Activated effector memory CD4-positive, alpha-beta T cell treated with anti-CD3 and anti-CD28 coated beads, Interleukin-2, amount 50 U/mL, for 16 hours (primary cell): ENCODE results near the gene HIBADH.

ENCODE experiments used
- DNase-seq: peaks from one replicate; pipeline ENCODE4 v3.0.0-alpha.2; 2020

HIBADH gene

DNA sequence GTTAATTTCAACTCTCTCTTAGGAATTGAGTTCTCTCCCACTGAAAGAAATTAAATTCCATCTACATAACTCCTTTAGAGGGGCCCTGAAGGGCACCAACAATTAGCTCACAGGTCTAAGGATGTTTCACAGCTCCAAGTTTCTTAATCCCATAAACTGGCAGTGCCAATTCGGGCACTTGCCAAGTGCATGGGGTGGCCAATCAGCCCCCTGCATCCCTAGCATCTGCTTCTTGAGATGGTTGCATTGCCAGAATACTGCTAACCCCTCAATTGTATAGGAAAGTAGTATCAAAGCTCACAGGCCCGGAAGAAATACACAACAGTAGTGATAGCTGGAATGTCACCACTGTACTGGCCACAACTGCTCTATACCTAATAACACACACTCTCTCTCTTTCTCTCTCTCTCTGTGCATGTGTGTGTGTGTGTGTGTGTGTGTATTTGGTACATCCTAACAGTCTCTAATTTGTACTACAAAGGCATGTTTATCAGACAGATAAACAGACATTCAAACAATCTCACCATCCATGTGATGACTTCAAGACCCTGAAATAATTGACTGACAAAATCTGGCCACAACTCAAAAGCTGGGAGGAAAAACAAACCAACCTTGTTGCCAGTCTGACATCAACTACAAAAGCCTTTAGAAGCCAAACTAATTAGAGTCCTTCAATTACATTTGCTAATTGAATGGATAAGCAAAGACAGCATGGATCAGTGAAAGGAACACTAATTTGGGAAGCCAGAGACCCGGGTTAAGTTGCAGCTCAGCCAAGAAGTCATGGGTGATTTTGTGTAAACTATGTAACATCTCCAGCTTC is 27.8 kb downstream of the HIBADH start:
- DNase-seq, result no peak

GRCh38 chr7:27633062-27633461 is 29.6 kb downstream of the HIBADH start:
- no peak for DNase-seq

DNA sequence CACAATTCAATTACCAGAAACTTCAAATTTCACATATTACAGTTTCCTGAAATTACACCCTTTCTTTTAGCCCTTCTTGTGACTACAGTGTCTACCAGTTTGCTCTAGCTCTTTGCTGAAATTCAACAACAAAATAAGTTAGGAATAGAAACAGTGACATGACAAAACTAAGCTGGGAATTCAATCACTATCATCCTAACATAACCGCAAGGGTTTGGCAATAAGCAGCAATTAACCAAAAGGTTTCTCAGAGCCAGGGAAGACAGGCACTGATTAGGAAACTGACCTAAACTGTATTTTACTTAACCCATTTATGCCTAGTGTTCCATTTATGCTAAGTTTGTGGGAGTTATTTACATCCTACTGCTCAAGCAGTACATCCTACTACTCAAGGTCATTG is 31.3 kb downstream of the HIBADH start:
- no peak for DNase-seq

- DNase-seq, result no peak
Measured at GRCh38 chr7:27627146-27627545, 35.5 kb downstream of the HIBADH start.

DNA sequence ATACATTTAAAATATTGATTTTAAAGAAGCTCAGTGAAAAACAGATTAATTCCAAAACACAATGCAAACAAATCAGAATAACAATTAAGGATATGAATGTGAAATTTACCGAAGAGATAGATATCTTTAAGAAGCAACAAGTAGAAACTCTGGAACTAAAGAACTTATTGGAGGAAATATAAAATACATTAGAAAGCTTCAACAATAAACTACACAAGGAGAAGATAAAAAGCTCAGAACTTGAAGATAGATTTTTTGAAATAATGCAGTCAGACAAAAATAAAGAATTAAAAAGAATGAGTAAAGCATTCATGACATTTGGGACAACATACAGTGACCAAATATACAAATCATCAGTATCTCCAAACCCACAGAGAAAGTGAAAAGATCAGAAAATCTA is 43.2 kb downstream of the HIBADH start:
- DNase-seq, result no peak

GRCh38 chr7:27617651-27618381 is 44.9 kb downstream of the HIBADH start:
- no peak for DNase-seq

DNA sequence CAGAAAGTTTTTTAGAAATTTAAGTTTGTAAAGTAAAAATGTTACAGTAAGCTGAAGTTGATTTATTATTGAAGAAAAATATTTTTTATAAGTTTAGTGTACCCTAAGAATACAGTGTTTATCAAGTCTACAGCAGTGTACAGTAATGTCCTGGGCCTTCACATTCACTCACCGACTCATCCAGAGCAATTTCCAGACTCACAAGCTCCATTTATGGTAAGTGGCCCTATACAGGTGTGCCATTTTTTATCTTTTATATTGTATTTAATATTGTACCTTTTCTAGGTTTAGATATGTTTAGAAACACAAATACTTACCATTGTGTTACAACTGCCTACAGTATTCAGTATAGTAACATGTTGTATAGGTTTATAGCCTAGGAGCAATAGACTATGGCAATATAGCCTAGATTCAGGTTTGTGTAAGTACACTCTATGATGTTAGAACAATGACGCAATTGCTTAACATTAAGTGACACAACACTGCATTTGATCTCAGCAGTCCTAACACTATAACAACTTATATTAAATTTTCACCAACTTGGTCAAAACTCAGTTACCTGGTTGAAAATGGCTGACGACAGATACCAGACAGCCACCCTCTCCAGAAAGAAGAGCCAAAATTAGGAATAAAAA is 45.7 kb downstream of the HIBADH start:
- DNase-seq, result no peak

DNA sequence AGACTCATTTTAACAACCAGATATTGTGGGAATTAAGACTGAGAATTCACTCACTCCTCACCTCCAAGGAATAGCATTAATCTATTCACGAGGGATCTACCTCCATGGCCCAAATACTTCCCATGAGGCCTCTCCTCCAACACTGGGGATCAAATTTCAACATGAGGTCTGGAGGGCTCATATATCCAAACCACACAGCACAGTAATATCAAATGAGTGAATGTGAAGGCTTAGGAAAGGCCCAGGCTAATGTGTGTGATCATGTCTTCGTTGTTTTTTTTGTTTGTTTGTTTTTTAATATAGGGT is 46.5 kb downstream of the HIBADH start:
- no peak for DNase-seq

DNA sequence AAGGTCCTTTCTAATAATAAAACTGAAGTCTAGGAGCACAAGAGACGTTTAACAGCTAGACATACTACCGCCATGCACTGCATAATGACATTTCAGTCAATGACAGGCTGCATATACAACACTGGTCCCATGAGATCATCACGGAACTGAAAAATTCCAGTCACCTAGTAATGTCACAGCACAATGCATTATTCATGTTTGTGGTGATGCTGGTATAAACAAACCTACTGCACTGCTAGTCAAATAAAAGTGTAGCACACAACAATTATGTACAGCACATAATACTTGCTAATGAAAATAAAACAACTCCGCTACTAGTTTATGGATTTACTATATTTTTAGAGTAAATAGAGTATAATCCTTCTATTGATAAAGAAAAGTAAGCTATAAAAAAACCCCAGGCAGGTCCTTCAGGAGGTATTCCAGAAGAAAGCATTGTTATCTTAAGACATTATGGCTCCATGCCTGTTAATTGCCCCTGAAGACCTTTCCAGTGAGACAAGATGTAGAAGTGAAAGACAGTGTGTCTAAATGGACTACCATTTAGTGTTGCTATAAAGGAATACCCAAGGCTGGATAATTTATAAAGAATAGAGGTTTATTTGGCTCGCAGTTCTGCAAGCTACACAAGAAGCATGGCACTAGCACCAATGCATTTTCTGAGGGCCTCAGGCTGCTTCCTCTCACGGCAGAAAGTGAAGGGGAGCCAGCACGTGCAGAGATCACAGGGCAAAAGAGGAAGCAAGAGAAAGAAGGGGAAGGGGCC is 47.1 kb downstream of the HIBADH start:
- DNase-seq, result no peak

DNA sequence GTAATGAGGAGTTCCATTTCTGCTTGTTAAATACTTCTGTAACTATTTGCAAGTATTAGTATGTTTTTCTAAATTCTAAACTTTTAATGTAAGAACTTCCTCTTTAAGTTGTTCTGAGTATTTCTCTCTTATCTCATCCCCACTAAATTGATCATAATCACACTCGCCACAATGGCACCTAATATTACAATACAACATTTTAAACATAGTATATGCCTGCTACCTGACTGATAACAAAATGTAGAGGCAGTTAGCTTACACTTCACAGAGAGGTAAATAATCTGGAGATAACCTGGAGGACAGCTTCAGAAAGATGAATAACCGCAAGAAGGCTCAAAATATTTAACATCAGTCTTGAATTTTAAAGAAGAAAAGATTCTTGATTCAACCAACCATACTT is 48.6 kb downstream of the HIBADH start:
- DNase-seq, result no peak

- no peak for DNase-seq
Measured at GRCh38 chr7:27611059-27611458, 51.6 kb downstream of the HIBADH start.

DNA sequence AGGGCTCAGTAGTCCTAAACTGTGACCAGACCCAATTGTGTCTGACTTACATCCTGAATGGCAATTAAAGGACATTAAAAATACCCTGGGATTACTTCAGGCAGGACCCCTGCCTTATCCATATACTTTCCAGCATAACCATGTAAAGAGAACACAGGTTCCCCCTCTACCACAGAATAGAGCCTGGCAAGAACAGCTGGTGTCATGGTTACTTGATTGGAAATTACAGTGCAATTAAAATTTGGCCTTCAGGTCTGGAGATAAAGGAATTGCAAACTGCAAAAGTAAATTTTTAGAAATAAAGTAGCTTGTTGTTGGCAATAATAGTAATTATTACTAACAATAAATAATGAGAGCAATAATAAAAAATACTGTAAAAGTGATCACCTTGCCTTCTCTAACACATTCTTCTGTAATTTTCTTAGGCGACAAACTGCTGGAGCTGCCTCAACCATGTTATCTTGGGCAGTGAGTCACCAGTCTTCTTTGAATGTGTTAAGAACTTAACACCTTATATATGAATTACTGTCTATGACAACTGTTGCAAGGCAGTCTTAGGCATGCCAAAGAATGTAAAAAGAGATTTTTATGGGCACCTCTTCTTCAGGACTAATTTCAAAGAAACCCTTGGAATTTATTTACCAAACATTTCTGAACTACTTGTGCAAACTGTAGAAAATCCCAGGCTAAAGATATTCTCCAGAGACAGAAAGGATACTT is 53.7 kb downstream of the HIBADH start:
- DNase-seq, result no peak

DNA sequence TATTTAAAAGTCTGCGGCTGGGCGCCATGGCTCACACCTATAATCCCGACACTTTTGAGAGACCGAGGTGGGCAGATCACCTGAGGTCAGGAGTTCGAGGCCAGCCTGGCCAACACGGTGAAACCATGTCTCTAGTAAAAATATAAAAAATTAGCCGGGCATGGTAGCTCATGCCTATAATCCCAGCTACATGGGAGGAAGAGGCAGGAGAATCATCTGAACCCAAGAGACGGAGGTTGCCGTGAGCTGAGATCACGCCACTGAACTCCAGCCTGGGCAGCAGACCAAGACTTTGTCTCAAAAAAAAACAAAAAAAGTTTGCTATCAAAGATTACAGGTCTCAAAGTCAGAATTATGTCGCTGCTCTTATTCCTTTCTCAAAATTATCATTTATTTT is 55.5 kb downstream of the HIBADH start:
- no peak for DNase-seq

GRCh38 chr7:27606270-27607209 is 56.1 kb downstream of the HIBADH start:
- DNase-seq, result no peak

DNA sequence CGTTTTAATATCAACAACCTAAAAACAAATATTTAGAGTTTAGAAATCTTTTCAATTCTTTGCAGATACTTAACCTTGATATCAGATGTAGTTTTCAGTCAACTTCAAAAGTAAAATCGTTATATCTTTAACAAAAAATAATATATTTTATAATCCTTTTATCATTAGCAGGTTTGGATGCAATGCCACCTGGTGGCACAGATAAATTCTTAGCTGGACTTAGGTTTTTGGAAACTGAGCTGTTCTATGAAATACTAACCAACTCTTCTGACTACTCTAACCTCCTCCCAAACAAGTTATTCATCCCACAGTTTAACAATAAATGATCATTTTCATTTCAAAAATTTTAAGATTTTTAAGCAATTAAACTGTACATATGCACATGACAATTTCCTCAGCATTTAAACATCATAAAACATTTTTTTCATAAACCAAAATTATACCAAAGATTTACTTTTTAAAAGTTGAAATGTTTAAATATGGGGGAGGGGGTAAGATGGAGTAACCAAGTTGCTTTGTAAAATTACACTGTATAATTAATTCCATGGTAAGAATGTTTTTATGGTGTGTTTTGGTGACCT is 56.9 kb downstream of the HIBADH start:
- no peak for DNase-seq

GRCh38 chr7:27605283-27605682 is 57.4 kb downstream of the HIBADH start:
- DNase-seq, result no peak

GRCh38 chr7:27603813-27604212 is 58.9 kb downstream of the HIBADH start:
- DNase-seq, result no peak

- no peak for DNase-seq
Measured at GRCh38 chr7:27602766-27603165, 59.9 kb downstream of the HIBADH start.

DNA sequence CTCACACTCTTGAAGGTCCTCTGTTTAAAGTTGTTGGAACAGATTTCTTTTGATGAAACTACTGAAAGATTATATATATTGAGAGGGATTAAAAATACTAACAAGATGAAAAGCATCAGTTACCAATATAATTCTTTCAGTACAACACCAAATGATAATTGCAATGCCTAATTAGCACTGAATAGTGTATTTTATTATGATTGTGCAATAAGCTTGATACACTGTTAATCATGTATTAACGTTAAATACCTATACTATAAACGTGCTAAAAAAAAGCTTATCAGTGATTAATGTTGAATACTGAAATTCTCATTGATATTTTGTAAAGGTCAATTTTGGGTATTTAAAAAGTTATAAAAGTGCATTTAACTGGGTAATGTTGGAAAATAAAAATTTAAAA is 61.5 kb downstream of the HIBADH start:
- DNase-seq, result no peak

- DNase-seq, result no peak
Measured at GRCh38 chr7:27600247-27600646, 62.4 kb downstream of the HIBADH start.

DNA sequence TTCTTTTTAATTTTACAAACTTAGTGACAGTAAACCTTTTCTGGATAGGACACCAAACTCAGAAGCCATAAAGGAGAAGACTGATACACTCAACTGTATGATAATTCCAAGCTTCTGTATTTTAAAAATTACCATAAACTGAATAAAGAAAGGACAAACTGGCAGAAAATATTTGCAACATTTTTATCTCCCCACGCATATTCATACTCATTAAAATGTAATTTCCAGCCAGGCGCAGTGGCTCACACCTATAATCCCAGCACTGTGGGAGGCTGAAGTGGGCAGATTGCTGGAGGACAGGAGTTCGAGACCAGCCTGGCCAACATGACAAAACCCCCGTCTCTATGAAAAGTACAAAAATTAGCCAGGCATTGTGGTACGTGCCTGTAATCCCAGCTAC is 67.7 kb downstream of the HIBADH start:
- no peak for DNase-seq
